ENCODE data around the gene IL3.

The IL3 gene

DNA sequence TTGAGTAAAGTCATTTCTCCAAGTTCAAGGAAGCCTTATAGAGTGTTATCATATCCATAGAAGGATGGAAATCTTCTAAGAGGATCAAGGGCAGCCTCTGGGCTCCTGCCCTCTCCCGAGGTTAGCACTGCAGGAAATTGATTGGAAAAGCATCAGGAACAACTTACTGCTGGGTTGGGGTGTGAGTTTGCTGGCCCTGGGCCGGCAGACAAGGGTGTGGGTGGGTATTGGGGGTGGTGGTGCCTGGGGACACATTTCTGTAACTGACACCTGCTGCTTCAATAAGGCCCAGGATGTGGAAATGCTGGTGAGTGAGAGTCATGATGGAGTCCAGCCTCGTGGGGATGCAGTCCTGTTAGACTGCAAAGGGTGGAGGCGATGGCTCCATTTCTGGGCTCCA is 18.6 kb downstream of the IL3 start:
- H3K27me3 ChIP-seq (ENCODE audit: control insufficient read depth in 5 of 5, insufficient read depth in 4 of 5, low read length in 5 of 5), result no peaks in the 10 kb centered on the region
- no peaks in the 10 kb centered on the region for H3K9me3 ChIP-seq (ENCODE audit: control insufficient read depth in 5 of 5, low read length in 5 of 5)
- H3K27ac ChIP-seq (ENCODE audit: low read depth, low read length), result no peak overlapping the region
- no peak overlapping the region for H3K4me3 ChIP-seq (ENCODE audit: low read depth in 1 of 5, low read length in 5 of 5)
- no peak overlapping the region for H3K9ac ChIP-seq (ENCODE audit: low read length in 5 of 5)
- no peaks in the 10 kb centered on the region for H3K36me3 ChIP-seq (ENCODE audit: control insufficient read depth in 5 of 5, insufficient read depth in 5 of 5, low read length in 5 of 5)
- peaks cover 0 to 8% (median 0%) of the 10 kb centered on the region in 5 donors for H3K4me1 ChIP-seq (ENCODE audit: control insufficient read depth in 5 of 5, insufficient read depth in 5 of 5, low read length in 5 of 5)

DNA sequence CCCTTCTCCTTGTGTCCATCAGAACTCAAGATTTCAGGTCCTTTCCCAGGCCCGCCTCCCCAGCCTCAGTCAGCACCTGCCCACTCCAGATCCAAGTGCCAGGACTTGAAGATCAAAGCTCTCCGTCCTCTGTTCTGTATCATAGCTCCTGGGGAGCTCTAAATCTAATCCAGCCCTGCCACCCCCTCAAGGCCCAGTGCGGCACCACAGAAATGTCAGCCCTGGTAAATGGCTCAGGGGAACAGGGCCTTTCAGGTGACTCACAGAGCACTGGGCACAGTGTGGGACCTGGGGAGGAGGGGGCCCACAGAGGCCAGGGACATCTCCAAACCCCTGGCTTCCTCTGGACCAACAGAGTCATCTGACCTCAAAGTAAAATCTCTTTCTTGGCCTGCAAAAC is 19.2 kb downstream of the IL3 start:
- Histone ChIP-seq H3K9me3 (ENCODE audit: control insufficient read depth in 5 of 5, low read length in 5 of 5) (no peaks in the 10 kb centered on the region), H3K27me3 (ENCODE audit: control insufficient read depth in 5 of 5, insufficient read depth in 4 of 5, low read length in 5 of 5) (no peaks in the 10 kb centered on the region), H3K27ac (ENCODE audit: low read depth, low read length) (no peak overlapping the region), H3K36me3 (ENCODE audit: control insufficient read depth in 5 of 5, insufficient read depth in 5 of 5, low read length in 5 of 5) (no peaks in the 10 kb centered on the region), H3K9ac (ENCODE audit: low read length in 5 of 5) (no peak overlapping the region), H3K4me1 (ENCODE audit: control insufficient read depth in 5 of 5, insufficient read depth in 5 of 5, low read length in 5 of 5) (peaks cover 0 to 7% (median 0%) of the 10 kb centered on the region in 5 donors), H3K4me3 (ENCODE audit: low read depth in 1 of 5, low read length in 5 of 5) (no peak overlapping the region)

DNA sequence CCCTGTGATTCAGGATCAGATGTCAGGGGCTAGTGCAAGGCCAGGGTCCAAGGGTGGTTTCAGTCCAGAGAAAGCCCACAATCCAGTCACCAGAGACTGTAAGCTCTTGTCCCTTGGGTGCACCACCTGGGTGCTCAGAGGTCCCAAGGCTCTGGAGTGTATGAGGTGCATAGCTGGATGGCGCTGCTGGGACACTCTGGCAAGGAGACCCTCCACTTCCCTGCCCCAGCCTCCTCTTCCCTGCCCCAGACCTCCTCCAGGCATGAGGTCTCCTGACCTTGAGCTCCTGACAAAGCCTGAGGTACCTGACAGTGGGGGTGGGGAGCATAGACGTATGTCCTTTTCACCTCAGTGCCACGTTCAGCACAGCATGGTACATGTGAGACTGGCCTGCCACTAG is 20.1 kb downstream of the IL3 start:
- no peak overlapping the region for H3K4me3 ChIP-seq (ENCODE audit: low read depth in 1 of 5, low read length in 5 of 5)
- H3K9ac ChIP-seq (ENCODE audit: low read length in 5 of 5), result no peak overlapping the region
- H3K9me3 ChIP-seq (ENCODE audit: control insufficient read depth in 5 of 5, low read length in 5 of 5), result no peaks in the 10 kb centered on the region
- peaks cover 0 to 6% (median 3%) of the 10 kb centered on the region in 5 donors for H3K4me1 ChIP-seq (ENCODE audit: control insufficient read depth in 5 of 5, insufficient read depth in 5 of 5, low read length in 5 of 5)
- H3K36me3 ChIP-seq (ENCODE audit: control insufficient read depth in 5 of 5, insufficient read depth in 5 of 5, low read length in 5 of 5), result no peaks in the 10 kb centered on the region
- no peak overlapping the region for H3K27ac ChIP-seq (ENCODE audit: low read depth, low read length)
- no peaks in the 10 kb centered on the region for H3K27me3 ChIP-seq (ENCODE audit: control insufficient read depth in 5 of 5, insufficient read depth in 4 of 5, low read length in 5 of 5)

DNA sequence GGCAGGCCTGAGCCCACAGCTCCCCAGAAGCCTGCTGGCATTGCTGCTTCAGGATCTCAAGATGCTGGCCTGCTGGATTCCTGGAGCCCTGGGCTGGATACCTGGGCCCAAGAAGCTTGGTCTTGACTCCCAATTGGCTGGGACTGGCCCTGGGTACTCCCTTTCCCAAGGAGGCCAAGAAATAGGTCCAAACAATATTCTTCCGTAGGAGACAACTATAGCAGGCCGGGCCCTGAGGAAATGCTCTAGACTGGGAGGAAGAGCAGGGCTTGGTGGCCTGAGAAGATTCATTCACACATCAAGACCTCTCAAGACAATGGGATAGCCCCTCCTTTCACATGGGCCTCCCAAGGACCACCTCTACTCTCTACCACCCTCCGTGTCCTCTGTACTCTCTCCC is 21.0 kb downstream of the IL3 start:
- Histone ChIP-seq H3K4me1 (ENCODE audit: control insufficient read depth in 5 of 5, insufficient read depth in 5 of 5, low read length in 5 of 5) (peaks cover 5 to 14% (median 12%) of the 10 kb centered on the region in 5 donors), H3K9ac (ENCODE audit: low read length in 5 of 5) (no peak overlapping the region), H3K27ac (ENCODE audit: low read depth, low read length) (no peak overlapping the region), H3K9me3 (ENCODE audit: control insufficient read depth in 5 of 5, low read length in 5 of 5) (no peaks in the 10 kb centered on the region), H3K27me3 (ENCODE audit: control insufficient read depth in 5 of 5, insufficient read depth in 4 of 5, low read length in 5 of 5) (no peaks in the 10 kb centered on the region), H3K36me3 (ENCODE audit: control insufficient read depth in 5 of 5, insufficient read depth in 5 of 5, low read length in 5 of 5) (no peaks in the 10 kb centered on the region), H3K4me3 (ENCODE audit: low read depth in 1 of 5, low read length in 5 of 5) (no peak overlapping the region)

DNA sequence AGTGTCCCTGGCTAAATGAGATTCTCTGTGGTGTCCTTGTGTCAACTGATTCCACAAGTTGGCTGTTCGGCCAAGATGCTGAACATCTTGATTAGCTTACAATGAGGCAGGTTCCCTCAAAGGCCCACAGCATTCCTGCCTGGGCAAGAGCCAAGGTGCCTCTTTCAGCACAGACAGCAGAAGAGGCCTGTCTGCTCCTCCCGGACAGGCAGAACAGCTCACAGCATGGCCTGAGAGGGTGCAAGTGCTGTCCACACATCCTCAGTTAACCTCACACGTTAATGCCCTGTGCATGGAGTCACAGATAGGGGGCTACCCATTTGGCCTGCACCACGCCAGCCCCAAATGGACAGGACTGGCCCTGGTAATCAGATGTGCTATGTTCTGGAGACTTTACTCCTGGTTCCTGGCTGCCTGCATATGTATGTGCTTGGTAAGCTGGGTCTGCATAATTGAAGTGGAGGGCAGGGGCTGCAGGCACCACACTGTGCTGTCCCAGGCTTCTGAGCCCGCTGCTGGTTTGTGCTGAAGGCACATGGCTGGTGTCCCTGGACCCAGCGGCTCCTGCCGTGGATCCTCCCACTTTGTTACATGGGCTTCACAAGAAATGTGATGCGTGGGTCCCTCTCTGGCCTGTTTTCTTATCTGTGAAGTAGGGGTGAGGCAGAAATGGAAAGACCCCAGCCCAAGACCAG is 22.0 kb downstream of the IL3 start:
- Histone ChIP-seq H3K9me3 (ENCODE audit: control insufficient read depth in 5 of 5, low read length in 5 of 5) (no peaks in the 10 kb centered on the region), H3K4me1 (ENCODE audit: control insufficient read depth in 5 of 5, insufficient read depth in 5 of 5, low read length in 5 of 5) (peaks cover 5 to 25% (median 21%) of the 10 kb centered on the region in 5 donors), H3K27me3 (ENCODE audit: control insufficient read depth in 5 of 5, insufficient read depth in 4 of 5, low read length in 5 of 5) (no peaks in the 10 kb centered on the region), H3K27ac (ENCODE audit: low read depth, low read length) (no peak overlapping the region), H3K9ac (ENCODE audit: low read length in 5 of 5) (no peak overlapping the region), H3K4me3 (ENCODE audit: low read depth in 1 of 5, low read length in 5 of 5) (no peak overlapping the region), H3K36me3 (ENCODE audit: control insufficient read depth in 5 of 5, insufficient read depth in 5 of 5, low read length in 5 of 5) (no peaks in the 10 kb centered on the region)

DNA sequence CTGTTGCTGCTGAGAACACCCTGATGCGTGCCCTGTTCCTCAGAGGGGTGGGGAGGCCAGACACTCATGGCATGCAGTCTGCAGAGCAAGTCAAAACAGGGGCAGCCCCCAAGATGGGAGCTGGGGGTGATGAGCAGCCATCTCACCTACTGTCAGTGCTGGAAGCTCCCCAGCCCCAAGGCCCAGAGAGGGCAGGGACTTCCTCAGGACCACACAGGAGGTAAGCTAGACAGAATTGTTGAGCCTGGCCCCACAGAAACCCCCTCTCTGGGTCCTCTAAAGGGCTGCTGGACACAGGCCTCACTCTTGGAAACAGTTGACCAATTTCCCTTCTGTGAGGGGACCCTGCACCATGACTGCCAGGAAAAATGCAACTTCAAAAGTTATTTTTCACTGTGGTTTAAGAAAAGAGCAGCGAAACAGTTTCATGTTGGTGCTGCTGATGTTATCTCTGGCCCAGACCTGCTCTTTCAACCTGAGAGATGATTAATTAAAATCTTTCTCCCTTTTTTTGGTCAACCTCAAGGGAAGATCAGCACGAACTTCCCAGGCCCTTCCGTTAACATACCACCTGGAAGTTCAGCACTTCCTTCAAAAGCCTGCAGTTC is 22.7 kb downstream of the IL3 start:
- H3K27ac ChIP-seq (ENCODE audit: low read depth, low read length), result no peak overlapping the region
- H3K27me3 ChIP-seq (ENCODE audit: control insufficient read depth in 5 of 5, insufficient read depth in 4 of 5, low read length in 5 of 5), result no peaks in the 10 kb centered on the region
- no peak overlapping the region for H3K4me3 ChIP-seq (ENCODE audit: low read depth in 1 of 5, low read length in 5 of 5)
- H3K36me3 ChIP-seq (ENCODE audit: control insufficient read depth in 5 of 5, insufficient read depth in 5 of 5, low read length in 5 of 5), result no peaks in the 10 kb centered on the region
- H3K4me1 ChIP-seq (ENCODE audit: control insufficient read depth in 5 of 5, insufficient read depth in 5 of 5, low read length in 5 of 5), result peaks cover 5 to 32% (median 21%) of the 10 kb centered on the region in 5 donors
- no peak overlapping the region for H3K9ac ChIP-seq (ENCODE audit: low read length in 5 of 5)
- H3K9me3 ChIP-seq (ENCODE audit: control insufficient read depth in 5 of 5, low read length in 5 of 5), result no peaks in the 10 kb centered on the region

DNA sequence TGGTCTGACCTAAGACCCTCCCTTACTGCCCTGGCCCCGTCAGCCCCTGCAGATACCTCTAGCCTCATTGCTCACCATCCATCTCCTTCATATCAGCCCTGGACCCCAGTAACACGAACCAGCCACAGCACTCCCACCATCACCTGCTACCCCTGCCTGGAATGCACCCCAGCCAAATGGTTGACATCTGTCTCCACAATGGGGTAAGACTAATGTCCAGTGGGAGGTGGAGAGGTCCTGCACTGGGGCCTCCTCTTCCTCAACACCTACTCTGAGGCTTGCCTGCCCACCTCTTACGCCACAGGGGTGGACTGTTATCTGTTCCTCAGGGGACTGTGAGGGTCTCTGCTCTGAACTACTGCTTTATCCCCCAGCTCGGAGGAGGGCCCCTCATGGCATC is 25.2 kb downstream of the IL3 start:
- Histone ChIP-seq H3K36me3 (ENCODE audit: control insufficient read depth in 5 of 5, insufficient read depth in 5 of 5, low read length in 5 of 5) (no peaks in the 10 kb centered on the region), H3K9me3 (ENCODE audit: control insufficient read depth in 5 of 5, low read length in 5 of 5) (no peaks in the 10 kb centered on the region), H3K9ac (ENCODE audit: low read length in 5 of 5) (no peak overlapping the region), H3K4me1 (ENCODE audit: control insufficient read depth in 5 of 5, insufficient read depth in 5 of 5, low read length in 5 of 5) (peaks cover 5 to 34% (median 21%) of the 10 kb centered on the region in 5 donors), H3K27ac (ENCODE audit: low read depth, low read length) (peak overlapping the region; percentile 72), H3K4me3 (ENCODE audit: low read depth in 1 of 5, low read length in 5 of 5) (no peak overlapping the region), H3K27me3 (ENCODE audit: control insufficient read depth in 5 of 5, insufficient read depth in 4 of 5, low read length in 5 of 5) (no peaks in the 10 kb centered on the region)

DNA sequence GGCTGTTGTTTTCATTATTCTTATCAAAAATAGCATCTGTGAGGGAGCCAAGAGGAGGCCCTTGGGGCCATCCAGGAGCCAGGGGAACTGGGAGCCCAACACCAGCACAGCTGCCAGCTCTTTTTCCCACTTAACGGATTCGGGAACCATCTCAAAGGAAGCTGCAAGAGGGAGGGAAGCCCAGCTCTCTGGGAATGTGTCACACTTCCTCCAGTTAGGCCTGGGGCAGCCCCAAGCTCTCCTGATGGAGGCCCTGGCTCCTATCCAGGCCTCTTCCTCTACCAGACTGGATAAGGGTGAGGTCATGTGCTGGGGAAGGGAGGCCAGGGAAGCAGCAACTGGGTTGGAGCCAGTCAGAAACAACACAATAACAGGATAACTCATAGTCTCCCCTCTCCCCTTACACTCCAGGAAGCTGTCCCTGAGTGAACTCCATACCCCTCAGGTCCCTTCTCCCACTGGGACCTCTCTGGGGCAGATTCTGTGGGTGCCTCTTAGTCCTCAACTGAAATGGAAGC is 25.9 kb downstream of the IL3 start:
- H3K27me3 ChIP-seq (ENCODE audit: control insufficient read depth in 5 of 5, insufficient read depth in 4 of 5, low read length in 5 of 5), result no peaks in the 10 kb centered on the region
- peaks cover 5 to 34% (median 21%) of the 10 kb centered on the region in 5 donors for H3K4me1 ChIP-seq (ENCODE audit: control insufficient read depth in 5 of 5, insufficient read depth in 5 of 5, low read length in 5 of 5)
- H3K4me3 ChIP-seq (ENCODE audit: low read depth in 1 of 5, low read length in 5 of 5), result no peak overlapping the region
- no peaks in the 10 kb centered on the region for H3K36me3 ChIP-seq (ENCODE audit: control insufficient read depth in 5 of 5, insufficient read depth in 5 of 5, low read length in 5 of 5)
- no peak overlapping the region for H3K9ac ChIP-seq (ENCODE audit: low read length in 5 of 5)
- peak overlapping the region; percentile 72 for H3K27ac ChIP-seq (ENCODE audit: low read depth, low read length)
- no peaks in the 10 kb centered on the region for H3K9me3 ChIP-seq (ENCODE audit: control insufficient read depth in 5 of 5, low read length in 5 of 5)

DNA sequence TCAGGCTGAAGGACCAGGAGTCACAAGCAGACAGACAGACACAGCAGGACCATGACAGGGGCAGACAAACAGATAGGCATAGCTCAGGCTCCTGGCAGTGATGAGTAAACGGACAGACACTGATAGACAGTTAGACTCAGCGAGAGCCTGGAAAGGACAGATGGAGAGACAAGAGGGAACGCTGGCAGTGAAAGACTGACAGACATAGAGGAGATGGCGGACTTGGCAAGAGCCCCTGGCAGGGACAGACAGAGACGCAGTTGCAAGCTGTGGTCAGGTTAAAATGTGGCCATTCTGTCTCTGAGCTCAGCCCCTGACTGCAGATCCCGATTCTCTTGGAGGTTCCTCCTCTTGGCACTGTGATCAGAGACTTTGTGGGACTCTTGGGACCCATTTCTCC is 26.7 kb downstream of the IL3 start:
- H3K9me3 ChIP-seq (ENCODE audit: control insufficient read depth in 5 of 5, low read length in 5 of 5), result no peaks in the 10 kb centered on the region
- no peak overlapping the region for H3K9ac ChIP-seq (ENCODE audit: low read length in 5 of 5)
- H3K27ac ChIP-seq (ENCODE audit: low read depth, low read length), result peak overlapping the region; percentile 66
- H3K4me1 ChIP-seq (ENCODE audit: control insufficient read depth in 5 of 5, insufficient read depth in 5 of 5, low read length in 5 of 5), result peaks cover 5 to 34% (median 21%) of the 10 kb centered on the region in 5 donors
- no peak overlapping the region for H3K4me3 ChIP-seq (ENCODE audit: low read depth in 1 of 5, low read length in 5 of 5)
- H3K27me3 ChIP-seq (ENCODE audit: control insufficient read depth in 5 of 5, insufficient read depth in 4 of 5, low read length in 5 of 5), result no peaks in the 10 kb centered on the region
- H3K36me3 ChIP-seq (ENCODE audit: control insufficient read depth in 5 of 5, insufficient read depth in 5 of 5, low read length in 5 of 5), result no peaks in the 10 kb centered on the region

DNA sequence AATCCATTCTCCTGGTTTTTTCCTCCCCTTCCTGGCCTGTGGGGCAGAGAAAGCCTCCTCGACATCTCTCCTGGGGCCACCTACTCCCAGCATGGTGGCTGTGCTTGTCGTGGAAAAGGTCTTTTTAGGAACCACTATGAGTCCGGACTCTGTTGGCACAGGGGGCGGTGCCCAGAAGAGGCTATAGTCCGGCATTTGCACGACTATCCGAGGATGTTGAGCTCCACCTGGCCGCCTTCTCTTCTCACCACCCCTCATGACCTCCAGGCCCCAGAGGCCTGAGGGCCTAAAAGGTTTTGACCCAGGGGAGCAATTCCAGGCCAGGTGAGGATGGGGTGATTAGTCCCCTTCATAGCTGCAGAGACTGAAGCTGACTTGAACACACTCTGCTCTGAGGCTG is 27.2 kb downstream of the IL3 start:
- H3K9me3 ChIP-seq (ENCODE audit: control insufficient read depth in 5 of 5, low read length in 5 of 5), result no peaks in the 10 kb centered on the region
- no peaks in the 10 kb centered on the region for H3K36me3 ChIP-seq (ENCODE audit: control insufficient read depth in 5 of 5, insufficient read depth in 5 of 5, low read length in 5 of 5)
- no peak overlapping the region for H3K4me3 ChIP-seq (ENCODE audit: low read depth in 1 of 5, low read length in 5 of 5)
- peaks cover 5 to 34% (median 21%) of the 10 kb centered on the region in 5 donors for H3K4me1 ChIP-seq (ENCODE audit: control insufficient read depth in 5 of 5, insufficient read depth in 5 of 5, low read length in 5 of 5)
- no peak overlapping the region for H3K27ac ChIP-seq (ENCODE audit: low read depth, low read length)
- no peak overlapping the region for H3K9ac ChIP-seq (ENCODE audit: low read length in 5 of 5)
- no peaks in the 10 kb centered on the region for H3K27me3 ChIP-seq (ENCODE audit: control insufficient read depth in 5 of 5, insufficient read depth in 4 of 5, low read length in 5 of 5)

All from subcutaneous abdominal adipose tissue (tissue), 5 donors.